Lung (tissue), 12 donors: ENCODE results near the gene GSE1. TPM values are rescaled to one million over a fixed set of nuclear protein-coding genes. Genes with fewer than 3 reads are reported as not detected.

ENCODE experiments used
- ATAC-seq: fragments of 200-7000 bp; cut with Tn5 transposase; one replicate; pipeline ENCODE4 v1.9.1; 2020; ENCODE audit warnings: moderate number of reproducible peaks; ENCODE audit not compliant: insufficient read depth, low FRiP score
- DNase-seq, 3 donors: peaks; one replicate each; pipeline ENCODE4 v3.0.0-alpha.2; 2013 to 2017
- H3K27ac ChIP-seq, 2 donors: one replicate each; pipeline ENCODE4 v1.5.1; 2013; ENCODE audit warnings: mild to moderate bottlenecking in 2 of 2, moderate library complexity in 2 of 2, control low read depth in 1 of 2, inconsistent platforms in 1 of 2, low read depth in 1 of 2, low read length in 1 of 2
- H3K27me3 ChIP-seq, 3 donors: one replicate each; pipeline ENCODE4 v1.5.1; 2013; ENCODE audit warnings: low read length in 2 of 3; ENCODE audit not compliant: control insufficient read depth in 3 of 3, insufficient read depth in 3 of 3
- H3K36me3 ChIP-seq, 4 donors: one replicate each; pipeline ENCODE4 v1.5.1; 2013; ENCODE audit warnings: low read length in 4 of 4, mild to moderate bottlenecking in 1 of 4, moderate library complexity in 1 of 4; ENCODE audit not compliant: control insufficient read depth in 4 of 4, insufficient read depth in 4 of 4
- H3K4me1 ChIP-seq, 5 donors: one replicate each; pipeline ENCODE4 v1.5.1; 2013; ENCODE audit warnings: low read length in 5 of 5, mild to moderate bottlenecking in 2 of 5, moderate library complexity in 1 of 5; ENCODE audit not compliant: control insufficient read depth in 5 of 5, insufficient read depth in 5 of 5
- H3K4me3 ChIP-seq: one replicate; pipeline ENCODE4 v1.5.1; 2013; ENCODE audit warnings: mild to moderate bottlenecking, control low read depth, moderate library complexity
- H3K9ac ChIP-seq, 2 donors: one replicate each; pipeline ENCODE4 v1.5.1; 2013; ENCODE audit warnings: low read length in 2 of 2, control low read depth in 1 of 2; ENCODE audit not compliant: insufficient read depth in 1 of 2
- H3K9me3 ChIP-seq, 4 donors: one replicate each; pipeline ENCODE4 v1.5.1; 2013; ENCODE audit warnings: low read length in 3 of 4, mild to moderate bottlenecking in 1 of 4, moderate library complexity in 1 of 4; ENCODE audit not compliant: control insufficient read depth in 4 of 4, insufficient read depth in 3 of 4
- CTCF ChIP-seq: IDR thresholded peaks from 2 replicates; pipeline ENCODE4 v1.5.1; 2012; ENCODE audit warnings: mild to moderate bottlenecking; ENCODE audit errors: control extremely low read depth, extremely low read depth
- WGBS, 2 donors: extraction: QIAGEN DNeasy Blood & Tissue Kit; methylation state at CpG; one replicate each; pipeline ENCODE4 v1.1.7; 2013; 5-methylcytosine and 5-hydroxymethylcytosine counted together
- polyA plus RNA-seq, 2 donors: library from polyadenylated mRNA; stranded (reverse); fragments of 200-250 nt; gene quantifications; one replicate each; pipeline ENCODE4 v1.2.1, GENCODE V29; 2013
- total RNA-seq, 2 donors: library from RNA; depleted of rRNA in 1 of 2; stranded (reverse); fragments of >200 nt in 1 of 2; gene quantifications; one replicate each; pipeline ENCODE4 v1.2.1, GENCODE V29; 2014 to 2021
- donor health status: control.
- donor health status: control.
- donor health status: Bipolar disorder and iron deficiency.
- donor health status: healthy.
- donor health status: DM: yes; HTN: yes; CAD: no.

The GSE1 gene
- total and polyA plus RNA-seq, 4 donors, result 21.3 to 122 (median 74.7) TPM

- Histone ChIP-seq H3K27me3 (no peaks in the 10 kb centered on the region), H3K4me1 (peaks cover 6 to 80% (median 57%) of the 10 kb centered on the region in 5 donors), H3K9ac (no peak overlapping the region), H3K36me3 (peaks cover 0 to 4% (median 0%) of the 10 kb centered on the region in 4 donors), H3K27ac (peak overlapping the region in 1 of 2 donors; percentile 66), H3K9me3 (peaks cover 0 to 3% (median 0%) of the 10 kb centered on the region in 4 donors), H3K4me3 (no peak overlapping the region)
- ATAC-seq (peak; percentile 24), DNase-seq (no peak)
- TF ChIP-seq CTCF, result no peak
- 28 to 46% methylated on average over 24 of the region's 24 CpGs for WGBS, 2 donors
Measured at GRCh38 chr16:85570735-85571562, 42.2 kb upstream of the GSE1 start.

- ATAC-seq, result no peak
Measured at GRCh38 chr16:85571563-85571812, 41.6 kb upstream of the GSE1 start.

GRCh38 chr16:85571813-85572619 lies 41.1 kb upstream of the GSE1 start:
- ATAC-seq (no peak), DNase-seq (no peak)
- 42 to 63% methylated on average over 10 of the region's 10 CpGs for WGBS, 2 donors
- Histone ChIP-seq H3K9ac (no peak overlapping the region), H3K27ac (peak overlapping the region in 1 of 2 donors; percentile 66), H3K36me3 (peaks cover 0 to 4% (median 0%) of the 10 kb centered on the region in 4 donors), H3K9me3 (peaks cover 0 to 3% (median 0%) of the 10 kb centered on the region in 4 donors), H3K4me3 (no peak overlapping the region), H3K4me1 (peaks cover 6 to 82% (median 60%) of the 10 kb centered on the region in 5 donors), H3K27me3 (no peaks in the 10 kb centered on the region)
- no peak for TF ChIP-seq CTCF

More at GRCh38 chr16:85571563-85571812, 41.6 kb upstream of the GSE1 start:
- 20 to 50% methylated on average over 7 of the region's 7 CpGs for WGBS, 2 donors
- Histone ChIP-seq H3K36me3 (peaks cover 0 to 4% (median 0%) of the 10 kb centered on the region in 4 donors), H3K9me3 (peaks cover 0 to 3% (median 0%) of the 10 kb centered on the region in 4 donors), H3K4me3 (no peak overlapping the region), H3K9ac (no peak overlapping the region), H3K4me1 (peaks cover 6 to 80% (median 57%) of the 10 kb centered on the region in 5 donors), H3K27ac (peak overlapping the region in 1 of 2 donors; percentile 66), H3K27me3 (no peaks in the 10 kb centered on the region)
- TF ChIP-seq CTCF, result no peak
- DNase-seq, result no peak
